Activated CD4-positive, alpha-beta T cell treated with anti-CD3 and anti-CD28 coated beads, Interleukin-2, Interleukin-6, amounts not matched to agents 100 ng/mL and 50 ng/mL, durations not matched to agents 16 hours and 8 hours (primary cell): ENCODE data around the gene LITAFD.

Experiments used
- DNase-seq: peaks from one replicate; pipeline ENCODE4 v3.0.0-alpha.2; 2020

LITAFD gene

GRCh38 chr16:8921347-8921984, 39.3 kb downstream of the LITAFD start:
- DNase-seq, result no peak

- DNase-seq, result no peak
Observed at GRCh38 chr16:8923199-8923598, 41.0 kb downstream of the LITAFD start.

- no peak for DNase-seq
Observed at GRCh38 chr16:8924214-8924613, 42.1 kb downstream of the LITAFD start.

- no peak for DNase-seq
Observed at GRCh38 chr16:8925455-8925854, 43.3 kb downstream of the LITAFD start.

GRCh38 chr16:8926827-8927226, 44.7 kb downstream of the LITAFD start:
- no peak for DNase-seq

GRCh38 chr16:8928467-8928957, 46.4 kb downstream of the LITAFD start:
- DNase-seq, result peak; percentile 64

- no peak for DNase-seq
Observed at GRCh38 chr16:8929086-8929748, 47.1 kb downstream of the LITAFD start.

GRCh38 chr16:8931859-8932258, 49.7 kb downstream of the LITAFD start:
- DNase-seq, result peak; percentile 23

- DNase-seq, result no peak
Observed at GRCh38 chr16:8934601-8935000, 52.5 kb downstream of the LITAFD start.
